Aorta (tissue), 5 donors: ENCODE results near the gene TUBD1. TPM values are rescaled to one million over a fixed set of nuclear protein-coding genes. Genes with fewer than 3 reads are reported as not detected.
A peak's percentile ranks its signal among the peaks of the same experiment; 100 is the strongest.
"Not testable (repeated sequence)": the region's sequence is repeated elsewhere in the genome, so short reads cannot be mapped to it uniquely, and the experiment has no call there.

ENCODE experiments used
- ATAC-seq: fragments of 200-7000 bp; cut with Tn5 transposase; one replicate; pipeline ENCODE4 v1.9.1; 2022; ENCODE audit warnings: moderate library complexity; ENCODE audit not compliant: low FRiP score
- DNase-seq, 2 donors: peaks; one replicate each; pipeline ENCODE4 v3.0.0-alpha.2; 2020
- H3K27ac ChIP-seq, 2 donors: one replicate each; pipeline ENCODE4 v1.5.1; 2013; ENCODE audit warnings: low read length in 2 of 2, mild to moderate bottlenecking in 2 of 2, moderate library complexity in 2 of 2, control low read depth in 1 of 2, inconsistent platforms in 1 of 2, low read depth in 1 of 2
- H3K27me3 ChIP-seq, 2 donors: one replicate each; pipeline ENCODE4 v1.6.1; 2013; ENCODE audit warnings: control low read depth in 1 of 2, low read length in 1 of 2, mild to moderate bottlenecking in 1 of 2, moderate library complexity in 1 of 2; ENCODE audit not compliant: insufficient read depth in 2 of 2, control insufficient read depth in 1 of 2
- H3K36me3 ChIP-seq, 2 donors: one replicate each; pipeline ENCODE4 v1.6.1; 2013; ENCODE audit warnings: control low read depth in 1 of 2, low read length in 1 of 2, mild to moderate bottlenecking in 1 of 2; ENCODE audit not compliant: insufficient read depth in 2 of 2, control insufficient read depth in 1 of 2
- H3K4me1 ChIP-seq, 2 donors: one replicate each; pipeline ENCODE4 v1.6.1; 2013; ENCODE audit warnings: low read length in 2 of 2, control low read depth in 1 of 2, mild to moderate bottlenecking in 1 of 2, moderate library complexity in 1 of 2; ENCODE audit not compliant: insufficient read depth in 2 of 2, control insufficient read depth in 1 of 2
- H3K4me3 ChIP-seq, 2 donors: one replicate each; pipeline ENCODE4 v1.5.1; 2013; ENCODE audit warnings: low read length in 2 of 2, control low read depth in 1 of 2, mild to moderate bottlenecking in 1 of 2
- H3K9me3 ChIP-seq: one replicate; pipeline ENCODE4 v1.6.1; 2013; ENCODE audit warnings: mild to moderate bottlenecking, low read length; ENCODE audit not compliant: control insufficient read depth
- WGBS, 2 donors: extraction: QIAGEN DNeasy Blood & Tissue Kit; methylation state at CpG; one replicate each; pipeline ENCODE4 v1.1.7; 2013; 5-methylcytosine and 5-hydroxymethylcytosine counted together
- intact Hi-C, 2 donors: fragments of 100-400 bp; cut with DNase I; formaldehyde crosslinking; loops; one replicate each; pipeline versions ENCODE4 v1.14.2 to v1.15.0; 2022
- polyA plus RNA-seq, 2 donors: library from polyadenylated mRNA; stranded (reverse); fragments of 200-250 nt; gene quantifications; one replicate each; pipeline ENCODE4 v1.2.3, GENCODE V29; 2013
- total RNA-seq, 2 donors: library from RNA; stranded (reverse); fragmentation: NEBNext Ultra II Directional; extraction: Animal tissue kit (Norgen Biotek cat#: 25700); gene quantifications; one replicate each; pipeline ENCODE4 v1.2.1, GENCODE V29; 2021
- donor health status: healthy with polysubstance abuse.
- donor health status: Bipolar disorder and iron deficiency.
- donor health status: DM: no; HTN: no; CAD: no.
- donor health status: DM: no; HTN: no; CAD: no.
- donor health status: DM: yes; HTN: yes; CAD: no.

Gene TUBD1
- total and polyA plus RNA-seq, 4 donors = 6.6 to 12.0 (median 8.9) TPM

GRCh38 chr17:59853168-59853918, 39.4 kb downstream of the TUBD1 start:
- Histone ChIP-seq H3K27me3 (no peaks in the 10 kb centered on the region), H3K36me3 (no peaks in the 10 kb centered on the region), H3K9me3 (no peaks in the 10 kb centered on the region), H3K27ac (peak overlapping the region in 1 of 2 donors; percentile 6), H3K4me1 (peaks cover 0 to 4% of the 10 kb centered on the region in 2 donors), H3K4me3 (no peak overlapping the region)
- no peak for ATAC-seq
- intact Hi-C loops = no loop called here
- WGBS, 2 donors = 62 to 68% methylated on average over 13 to 14 of the region's 14 CpGs
- DNase-seq = peak; percentile 18 to 72

DNA sequence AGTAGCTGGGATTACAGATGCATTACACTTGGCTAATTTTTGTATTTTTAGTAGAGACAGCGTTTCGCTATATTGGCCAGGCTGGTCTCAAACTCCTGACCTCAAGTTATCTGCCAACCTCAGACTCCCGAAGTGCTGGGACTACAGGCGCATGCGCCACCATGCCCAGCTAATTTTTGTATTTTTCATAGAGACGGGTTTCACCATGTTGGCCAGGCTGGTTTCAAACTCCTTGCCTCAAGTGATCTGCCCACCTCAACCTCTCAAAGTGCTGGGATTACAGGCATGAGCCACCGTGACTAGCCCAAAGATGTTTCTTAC, 39.9 kb downstream of the TUBD1 start:
- H3K36me3 ChIP-seq, H3K4me1 ChIP-seq, H3K9me3 ChIP-seq, H3K4me3 ChIP-seq, ATAC-seq, H3K27ac ChIP-seq, H3K27me3 ChIP-seq, intact Hi-C loops, DNase-seq: not testable (repeated sequence)
- 95 to 96% methylated on average over 7 of the region's 7 CpGs for WGBS, 2 donors

GRCh38 chr17:59851439-59852375, 41.0 kb downstream of the TUBD1 start:
- WGBS, 2 donors = 53% methylated on average over 14 of the region's 14 CpGs
- Histone ChIP-seq H3K4me1 (peaks cover 2 to 4% of the 10 kb centered on the region in 2 donors), H3K36me3 (no peaks in the 10 kb centered on the region), H3K4me3 (no peak overlapping the region), H3K27me3 (no peaks in the 10 kb centered on the region), H3K27ac (peak overlapping the region in 1 of 2 donors; percentile 65), H3K9me3 (no peaks in the 10 kb centered on the region)
- intact Hi-C loops = no loop called here
- DNase-seq (peak in 1 of 2 donors; percentile 75), ATAC-seq (peak; percentile 28)

DNA sequence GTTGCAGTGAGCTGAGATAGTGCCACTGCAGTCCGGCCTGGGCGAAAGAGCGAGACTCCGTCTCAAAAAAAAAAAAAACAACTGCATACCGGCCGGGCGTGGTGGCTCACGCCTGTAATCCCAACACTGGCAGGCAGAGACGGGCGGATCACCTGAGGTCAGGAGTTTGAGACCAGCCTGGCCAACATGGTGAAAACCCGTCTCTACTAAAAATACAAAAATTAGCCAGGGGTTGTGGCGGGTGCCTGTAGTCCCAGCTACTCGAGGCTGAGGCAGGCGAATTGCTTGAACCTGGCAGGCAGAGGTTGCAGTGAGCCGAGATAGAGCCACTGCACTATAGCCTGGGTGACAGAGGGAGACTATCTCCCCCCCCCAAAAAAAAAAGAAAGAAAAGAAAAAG, 42.4 kb downstream of the TUBD1 start:
- H3K9me3 ChIP-seq = not testable (repeated sequence)

GRCh38 chr17:59848778-59849177, 44.0 kb downstream of the TUBD1 start:
- Histone ChIP-seq H3K27me3 (peaks cover 0 to 2% of the 10 kb centered on the region in 2 donors), H3K4me3 (no peak overlapping the region), H3K4me1 (peaks cover 4 to 11% of the 10 kb centered on the region in 2 donors), H3K9me3 (no peaks in the 10 kb centered on the region), H3K27ac (no peak overlapping the region), H3K36me3 (no peaks in the 10 kb centered on the region)
- ATAC-seq = no peak
- DNase-seq = peak; percentile 80 to 83
- intact Hi-C loops = no loop called here
- WGBS, 2 donors = 84 to 86% methylated on average over 7 of the region's 7 CpGs

More for the DNA sequence above, 42.4 kb downstream of the TUBD1 start:
- H3K4me3 ChIP-seq, ATAC-seq, intact Hi-C loops, H3K4me1 ChIP-seq, H3K27ac ChIP-seq, H3K36me3 ChIP-seq, H3K27me3 ChIP-seq: not testable (repeated sequence)
- DNase-seq = peak in 1 of 2 donors; percentile 22
- 92% methylated on average over 15 of the region's 15 CpGs for WGBS, 2 donors

- H3K27me3 ChIP-seq = peaks cover 0 to 2% of the 10 kb centered on the region in 2 donors
- intact Hi-C loops = no loop called here
- no peaks in the 10 kb centered on the region for H3K36me3 ChIP-seq
- no peak overlapping the region for H3K4me3 ChIP-seq
- ATAC-seq (no peak), DNase-seq (peak in 1 of 2 donors; percentile 33)
- peaks cover 4 to 11% of the 10 kb centered on the region in 2 donors for H3K4me1 ChIP-seq
- 93 to 96% methylated on average over 6 of the region's 6 CpGs for WGBS, 2 donors
- no peak overlapping the region for H3K27ac ChIP-seq
- no peaks in the 10 kb centered on the region for H3K9me3 ChIP-seq
These were observed 44.4 kb downstream of the TUBD1 start for GRCh38 chr17:59848385-59848668.

DNA sequence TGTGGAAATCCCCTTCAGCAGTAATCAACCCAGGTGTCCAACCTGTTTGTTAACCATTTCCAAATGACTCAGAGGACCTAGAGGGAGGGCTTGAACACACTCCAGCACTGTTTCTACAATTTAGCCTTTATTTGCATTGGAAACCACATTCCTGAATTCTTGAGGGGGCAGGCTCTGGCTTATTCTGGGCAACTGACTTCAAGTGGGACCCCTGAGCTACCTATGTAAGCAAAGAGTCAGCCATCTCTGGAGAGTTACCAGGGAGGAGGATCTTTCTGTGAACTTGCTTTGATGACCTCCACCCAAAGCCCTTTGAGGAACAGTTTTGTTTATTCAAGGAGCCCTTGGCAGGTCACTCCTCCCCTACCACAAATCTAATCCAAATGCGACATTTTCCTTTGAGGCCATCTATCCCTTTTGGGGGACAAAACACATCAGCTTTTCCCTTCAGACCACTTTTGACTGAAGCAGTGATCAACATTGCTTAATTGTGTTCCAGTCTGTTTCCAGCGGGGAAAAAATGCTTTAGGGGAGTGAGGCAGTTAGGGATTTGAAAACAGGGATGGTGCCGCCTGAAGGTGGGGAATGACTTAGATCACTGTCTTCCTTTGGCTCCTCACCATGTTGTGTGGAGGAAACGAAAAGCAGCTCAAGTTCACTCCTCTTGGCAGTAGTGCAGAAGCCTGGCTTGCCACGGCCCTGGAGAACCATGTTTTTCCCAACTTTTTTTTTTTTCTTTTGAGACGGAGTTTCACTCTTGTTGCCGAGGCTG, 46.2 kb downstream of the TUBD1 start:
- WGBS, 2 donors = 8% methylated on average over 7 of the region's 7 CpGs
- no peak overlapping the region for H3K4me3 ChIP-seq
- peak overlapping the region; percentile 93 to 99 for H3K27ac ChIP-seq
- H3K4me1 ChIP-seq = peaks cover 4 to 11% of the 10 kb centered on the region in 2 donors
- no peaks in the 10 kb centered on the region for H3K9me3 ChIP-seq
- peaks cover 0 to 2% of the 10 kb centered on the region in 2 donors for H3K27me3 ChIP-seq
- DNase-seq = peak; percentile 61 to 71
- intact Hi-C loops = no loop called here
- peak; percentile 61 for ATAC-seq
- no peaks in the 10 kb centered on the region for H3K36me3 ChIP-seq

DNA sequence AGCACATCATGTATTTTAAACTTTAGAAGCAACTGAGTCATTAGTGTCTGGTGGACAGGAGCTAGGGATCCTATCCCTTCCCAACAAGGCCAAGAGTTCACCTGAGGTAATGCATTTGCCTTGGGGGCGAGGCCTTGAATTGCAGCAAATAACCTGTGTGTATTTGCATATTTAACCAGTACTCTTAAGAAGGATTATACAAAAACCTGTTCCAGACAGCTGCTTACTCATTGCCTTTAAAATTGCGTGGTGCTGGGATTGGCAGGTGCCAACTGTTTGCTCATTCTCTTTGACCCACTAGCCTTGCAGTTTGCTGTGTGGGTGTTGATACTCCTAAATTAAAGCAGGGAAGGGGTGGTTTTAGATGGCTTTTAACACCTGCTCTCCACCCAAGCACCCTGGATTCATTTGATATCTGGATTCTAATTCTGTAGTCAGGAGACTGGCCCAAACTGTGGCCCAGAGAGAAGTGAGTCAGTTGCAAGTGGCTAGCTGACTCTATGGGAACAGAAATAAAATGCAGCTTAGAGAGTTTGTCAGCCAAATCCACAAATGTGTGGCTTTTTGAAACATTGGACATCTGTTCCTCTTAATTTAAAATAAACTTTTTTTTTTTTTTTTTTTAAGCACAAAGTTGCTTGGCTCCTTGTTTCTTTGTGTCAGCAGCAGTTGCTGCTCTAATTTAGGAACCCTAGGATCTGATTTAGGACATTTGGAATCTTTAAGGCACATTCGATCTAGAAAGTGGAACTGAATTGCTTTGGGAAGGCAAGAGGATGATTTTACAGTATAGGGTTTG, 46.9 kb downstream of the TUBD1 start:
- no peaks in the 10 kb centered on the region for H3K36me3 ChIP-seq
- 17 to 24% methylated on average over 3 of the region's 3 CpGs for whole genome bisulfite sequencing, 2 donors
- intact Hi-C loops = no loop called here
- peak; percentile 61 for ATAC-seq
- H3K9me3 ChIP-seq = no peaks in the 10 kb centered on the region
- peaks cover 4 to 11% of the 10 kb centered on the region in 2 donors for H3K4me1 ChIP-seq
- H3K27me3 ChIP-seq = peaks cover 0 to 2% of the 10 kb centered on the region in 2 donors
- H3K4me3 ChIP-seq = no peak overlapping the region
- H3K27ac ChIP-seq = peak overlapping the region; percentile 93 to 99
- DNase-seq = peak in 1 of 2 donors; percentile 49
